HG03064 (cell line): ENCODE measurements around the gene ATL2.
"Not testable (repeated sequence)": the region's sequence is repeated elsewhere in the genome, so short reads cannot be mapped to it uniquely, and the experiment has no call there.

Source experiments
- ATAC-seq: cut with Tn5 transposase; IDR thresholded peaks from one replicate; pipeline ENCODE4 v1.9.1; 2021; ENCODE audit warnings: low read depth; ENCODE audit not compliant: unreplicated experiment

ATL2 gene

GRCh38 chr2:38377050-38377828, at the start of gene ATL2:
Gene ATL2 (minus strand): TSS chr2:38377273. CDS start chr2:38377260, 13 bp downstream.
- ATAC-seq, result peak; percentile 87

GRCh38 chr2:38423763-38424162, 46.7 kb upstream of the ATL2 start:
- no peak for ATAC-seq

- no peak for ATAC-seq
Measured at GRCh38 chr2:38421274-38422056, 44.4 kb upstream of the ATL2 start.

GRCh38 chr2:38419499-38419898, 42.4 kb upstream of the ATL2 start:
- no peak for ATAC-seq

GRCh38 chr2:38418735-38419134, 41.7 kb upstream of the ATL2 start:
- no peak for ATAC-seq

GRCh38 chr2:38417745-38418689, 40.9 kb upstream of the ATL2 start:
- ATAC-seq, result no peak

GRCh38 chr2:38416296-38417036, 39.4 kb upstream of the ATL2 start:
- no peak for ATAC-seq

GRCh38 chr2:38415728-38416291, 38.7 kb upstream of the ATL2 start:
- no peak for ATAC-seq

GRCh38 chr2:38415023-38415422, 38.0 kb upstream of the ATL2 start:
- no peak for ATAC-seq

- not testable (repeated sequence) for ATAC-seq
Measured at GRCh38 chr2:38412235-38412871, 35.3 kb upstream of the ATL2 start.

- ATAC-seq, result peak; percentile 64
Measured at GRCh38 chr2:38409156-38410102, 32.4 kb upstream of the ATL2 start.

GRCh38 chr2:38407111-38407682, 30.1 kb upstream of the ATL2 start:
- no peak for ATAC-seq

GRCh38 chr2:38406597-38407110, 29.6 kb upstream of the ATL2 start:
- ATAC-seq, result no peak

GRCh38 chr2:38405917-38406596, 29.0 kb upstream of the ATL2 start:
- ATAC-seq, result no peak

- no peak for ATAC-seq
Measured at GRCh38 chr2:38400513-38400912, 23.4 kb upstream of the ATL2 start.

GRCh38 chr2:38398739-38399138, 21.7 kb upstream of the ATL2 start:
- ATAC-seq, result no peak

GRCh38 chr2:38394903-38395341, 17.8 kb upstream of the ATL2 start:
- ATAC-seq, result no peak
